Skeletal muscle satellite cell (primary cell): ENCODE results near the gene GUK1.
"Not testable (repeated sequence)": the region's sequence is repeated elsewhere in the genome, so short reads cannot be mapped to it uniquely, and the experiment has no call there.

ENCODE experiments used
- H3K27me3 ChIP-seq: 2 replicates; pipeline ENCODE4 v1.7.0; 2013; ENCODE audit warnings: low read length; ENCODE audit not compliant: control insufficient read depth, insufficient read depth
- H3K36me3 ChIP-seq: 2 replicates; pipeline ENCODE4 v1.7.0; 2013; ENCODE audit warnings: mild to moderate bottlenecking, control low read depth, low read length; ENCODE audit not compliant: insufficient read depth
- H3K4me1 ChIP-seq: 2 replicates; pipeline ENCODE4 v1.7.0; 2013; ENCODE audit warnings: low read length; ENCODE audit not compliant: control insufficient read depth, insufficient read depth
- H3K4me2 ChIP-seq: 2 replicates; pipeline ENCODE4 v1.7.0; 2013; ENCODE audit warnings: mild to moderate bottlenecking, low read length
- H3K4me3 ChIP-seq: 2 replicates; pipeline ENCODE4 v1.7.0; 2013; ENCODE audit warnings: low read length
- H3K9ac ChIP-seq: 2 replicates; pipeline ENCODE4 v1.7.0; 2013; ENCODE audit warnings: mild to moderate bottlenecking, low read depth, low read length, moderate library complexity
- H3K9me3 ChIP-seq: replicated peaks from 2 replicates; pipeline ENCODE4 v1.7.0; 2013; ENCODE audit warnings: mild to moderate bottlenecking, control low read depth, low read length

GUK1 gene

GRCh38 chr1:228105996-228106799, 33.9 kb upstream of the GUK1 start:
- no peak overlapping the region for H3K4me3 ChIP-seq
- no peaks in the 10 kb centered on the region for H3K9me3 ChIP-seq
- H3K27me3 ChIP-seq = no peaks in the 10 kb centered on the region
- H3K4me1 ChIP-seq = peaks cover 25% of the 10 kb centered on the region
- no peak overlapping the region for H3K4me2 ChIP-seq
- H3K9ac ChIP-seq = no peak overlapping the region
- H3K36me3 ChIP-seq = peaks cover 7% of the 10 kb centered on the region

DNA sequence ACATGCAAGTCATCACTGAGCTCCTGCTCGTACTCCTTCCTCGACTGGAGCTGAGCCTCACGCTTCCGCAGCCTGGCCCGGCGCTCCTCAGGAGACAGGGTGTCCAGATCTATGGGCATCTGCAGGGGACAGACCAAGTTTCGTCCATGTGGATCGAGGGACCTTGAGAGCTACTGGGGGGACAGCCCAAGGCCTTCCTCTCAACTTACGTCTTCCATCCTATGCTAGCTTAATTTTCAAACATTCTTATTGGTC, 33.4 kb upstream of the GUK1 start:
- no peak overlapping the region for H3K4me3 ChIP-seq
- H3K9me3 ChIP-seq = no peaks in the 10 kb centered on the region
- peaks cover 7% of the 10 kb centered on the region for H3K36me3 ChIP-seq
- H3K4me1 ChIP-seq = peaks cover 23% of the 10 kb centered on the region
- no peak overlapping the region for H3K4me2 ChIP-seq
- H3K9ac ChIP-seq = no peak overlapping the region
- H3K27me3 ChIP-seq = no peaks in the 10 kb centered on the region

DNA sequence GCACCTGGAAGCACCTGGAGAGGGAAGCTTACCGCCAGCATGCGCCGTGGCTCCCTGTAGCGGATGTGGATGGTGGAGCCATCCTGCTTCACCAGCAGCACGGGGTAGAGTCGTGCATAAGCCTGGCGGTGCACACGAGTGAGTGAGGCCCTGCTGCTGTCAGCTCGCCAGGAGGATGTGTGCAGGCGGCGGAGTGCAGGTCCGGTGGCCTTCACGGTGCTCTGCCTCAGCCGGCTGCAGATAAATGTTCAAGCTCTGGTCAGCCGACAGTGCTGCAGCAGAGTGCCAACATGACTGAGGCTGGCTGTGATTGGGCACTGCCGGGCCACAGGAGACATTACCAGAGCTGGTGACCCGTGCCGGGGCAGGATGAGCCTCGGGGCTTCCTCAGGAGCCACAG, 32.4 kb upstream of the GUK1 start:
- Histone ChIP-seq H3K4me2 (peak overlapping the region; percentile 97), H3K4me1 (peaks cover 20% of the 10 kb centered on the region), H3K9ac (no peak overlapping the region), H3K36me3 (peaks cover 7% of the 10 kb centered on the region), H3K9me3 (no peaks in the 10 kb centered on the region), H3K4me3 (no peak overlapping the region), H3K27me3 (no peaks in the 10 kb centered on the region)

DNA sequence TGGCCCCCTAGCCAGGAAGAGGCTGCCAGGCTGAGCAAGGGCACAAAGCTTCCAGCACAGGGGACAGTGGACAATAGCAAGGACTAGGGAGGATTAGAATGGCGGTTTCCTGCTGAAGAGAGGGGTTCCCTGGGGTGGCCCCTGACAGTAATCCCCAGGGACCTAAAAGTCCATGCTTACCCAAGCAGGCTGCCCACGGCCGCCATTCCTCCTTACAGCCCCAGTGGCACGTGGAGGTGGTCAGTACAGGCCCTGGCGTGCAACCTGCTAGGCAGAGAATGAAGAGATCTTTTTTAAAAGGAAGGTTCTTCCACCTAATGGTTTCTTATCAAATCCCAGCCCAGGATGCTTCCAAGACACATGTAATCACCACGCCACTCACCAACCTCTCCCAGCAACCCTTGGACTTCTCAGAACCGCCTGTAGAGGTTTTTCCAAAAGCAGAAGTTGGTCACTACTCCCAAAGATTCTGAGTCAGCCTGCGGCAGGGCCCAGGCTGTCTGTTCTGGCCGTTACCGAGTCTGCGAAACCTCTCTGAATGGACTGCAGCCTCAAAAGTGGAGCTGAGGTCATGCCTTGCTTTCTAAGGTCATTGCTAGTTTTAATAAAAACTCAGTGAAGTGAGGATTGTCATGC, 31.9 kb upstream of the GUK1 start:
- Histone ChIP-seq H3K9ac (peak overlapping the region; percentile 96), H3K4me1 (peaks cover 20% of the 10 kb centered on the region), H3K36me3 (peaks cover 7% of the 10 kb centered on the region)

DNA sequence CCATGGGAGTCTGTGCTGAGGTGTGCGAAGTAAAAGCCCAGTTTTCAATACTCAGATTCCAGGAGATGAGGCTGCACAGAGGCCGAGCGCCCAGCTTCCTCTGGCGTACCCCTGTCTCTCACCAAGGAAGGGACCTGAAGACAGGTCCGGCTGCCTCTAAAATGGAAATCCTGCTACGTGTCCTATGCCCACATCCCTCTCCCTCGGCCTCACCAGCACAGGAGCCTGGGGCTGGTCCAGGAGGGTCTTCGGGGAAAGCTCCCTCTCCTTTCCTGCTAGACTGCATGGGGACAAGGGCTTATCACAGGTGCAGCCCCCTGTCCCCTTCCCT, 31.4 kb upstream of the GUK1 start:
- Histone ChIP-seq H3K4me3 (peak overlapping the region; percentile 99), H3K27me3 (no peaks in the 10 kb centered on the region), H3K4me2 (peak overlapping the region; percentile 97), H3K9me3 (no peaks in the 10 kb centered on the region), H3K36me3 (peaks cover 7% of the 10 kb centered on the region), H3K4me1 (peaks cover 16% of the 10 kb centered on the region), H3K9ac (peak overlapping the region; percentile 96)

More for the DNA sequence above, 31.9 kb upstream of the GUK1 start:
- H3K27me3 ChIP-seq = no peaks in the 10 kb centered on the region
- H3K9me3 ChIP-seq = no peaks in the 10 kb centered on the region
- peak overlapping the region; percentile 99 for H3K4me3 ChIP-seq
- H3K4me2 ChIP-seq = peak overlapping the region; percentile 97

- Histone ChIP-seq H3K4me2 (peak within 1 kb of the TSS; percentile 97), H3K9ac (peak within 1 kb of the TSS; percentile 96), H3K4me1 (peaks cover 10% of the 10 kb centered on the region), H3K9me3 (no peaks in the 10 kb centered on the region), H3K4me3 (peak within 1 kb of the TSS; percentile 99), H3K27me3 (no peaks in the 10 kb centered on the region), H3K36me3 (peaks cover 7% of the 10 kb centered on the region)
These were observed 30.8 kb upstream of the GUK1 start, which contains the start of gene MRPL55 for GRCh38 chr1:228109073-228109961. TSS of gene MRPL55 (minus strand) at chr1:228109299. CDS start at chr1:228108260, 1,039 bp downstream.

DNA sequence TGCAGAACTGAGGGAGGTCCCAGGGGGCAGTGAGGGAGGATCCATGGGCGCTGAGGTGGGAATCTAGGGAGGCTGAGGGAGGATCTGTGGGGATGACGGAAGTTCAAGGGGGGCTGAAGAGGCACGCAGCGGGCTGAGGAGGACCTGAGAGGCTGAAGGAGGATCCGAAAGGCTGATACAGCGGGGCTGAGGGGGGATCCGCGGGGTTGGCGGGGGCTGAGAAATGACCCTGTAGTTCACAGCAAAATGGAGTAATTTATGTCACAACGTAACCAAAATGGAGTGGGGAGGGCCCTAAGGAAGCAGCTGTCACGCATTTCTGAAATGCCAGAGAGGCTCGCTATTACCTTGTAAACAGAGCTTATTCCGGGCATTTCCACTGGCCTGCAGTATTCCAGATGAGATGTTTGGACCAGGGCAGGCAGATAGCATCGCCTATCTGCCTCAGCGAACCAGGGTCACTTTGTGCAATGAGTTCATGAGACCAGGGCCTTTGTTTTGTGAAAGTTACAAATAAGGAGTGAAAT, 30.1 kb upstream of the GUK1 start:
- H3K4me2 ChIP-seq = peak overlapping the region; percentile 97
- H3K9ac ChIP-seq = peak overlapping the region; percentile 96
- H3K4me1 ChIP-seq = peaks cover 9% of the 10 kb centered on the region
- no peaks in the 10 kb centered on the region for H3K9me3 ChIP-seq
- H3K27me3 ChIP-seq = no peaks in the 10 kb centered on the region
- peak overlapping the region; percentile 99 for H3K4me3 ChIP-seq
- peaks cover 7% of the 10 kb centered on the region for H3K36me3 ChIP-seq

DNA sequence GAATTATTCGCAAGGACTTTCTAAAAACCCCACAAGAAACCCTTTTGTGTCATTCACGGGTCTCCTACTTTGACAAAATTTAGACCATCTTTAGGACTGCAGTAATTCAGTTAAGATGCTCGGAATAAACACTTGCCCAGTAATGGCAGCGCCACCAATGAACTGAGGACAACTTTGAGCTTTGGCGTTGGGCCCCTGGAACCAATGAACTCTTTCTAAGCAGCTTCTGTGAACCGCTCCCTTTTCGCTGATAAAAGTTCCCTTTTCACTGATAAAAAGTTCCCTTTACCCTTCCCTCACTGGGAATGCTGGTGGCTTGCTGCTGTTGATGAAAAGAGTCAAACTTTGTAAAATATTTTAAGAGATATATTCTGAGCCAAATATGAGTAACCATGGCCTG, 29.5 kb upstream of the GUK1 start:
- Histone ChIP-seq H3K4me1 (peaks cover 9% of the 10 kb centered on the region), H3K9ac (peak overlapping the region; percentile 96), H3K9me3 (no peaks in the 10 kb centered on the region), H3K27me3 (no peaks in the 10 kb centered on the region), H3K36me3 (peaks cover 7% of the 10 kb centered on the region), H3K4me2 (peak overlapping the region; percentile 97), H3K4me3 (peak overlapping the region; percentile 99)

DNA sequence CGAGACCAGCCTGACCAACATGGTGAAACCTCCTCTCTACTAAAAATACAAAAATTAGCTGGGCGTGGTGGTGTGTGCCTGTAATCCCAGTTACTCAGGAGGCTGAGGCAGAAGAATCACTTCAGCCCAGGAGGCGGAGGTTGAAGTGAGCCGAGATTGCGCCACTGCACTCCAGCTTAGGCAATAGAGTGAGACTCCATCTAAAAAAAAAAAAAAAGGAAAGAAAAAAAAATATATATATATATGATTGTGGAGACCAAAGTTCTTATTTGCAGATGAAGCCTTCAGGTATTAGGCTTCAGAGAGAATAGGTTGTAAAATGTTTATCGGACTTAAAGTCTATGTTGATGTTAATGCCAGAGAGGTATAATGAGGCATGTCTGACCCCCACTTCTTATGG, 28.8 kb upstream of the GUK1 start:
- H3K4me3 ChIP-seq, H3K4me1 ChIP-seq, H3K27me3 ChIP-seq, H3K9me3 ChIP-seq, H3K36me3 ChIP-seq, H3K4me2 ChIP-seq, H3K9ac ChIP-seq: not testable (repeated sequence)

DNA sequence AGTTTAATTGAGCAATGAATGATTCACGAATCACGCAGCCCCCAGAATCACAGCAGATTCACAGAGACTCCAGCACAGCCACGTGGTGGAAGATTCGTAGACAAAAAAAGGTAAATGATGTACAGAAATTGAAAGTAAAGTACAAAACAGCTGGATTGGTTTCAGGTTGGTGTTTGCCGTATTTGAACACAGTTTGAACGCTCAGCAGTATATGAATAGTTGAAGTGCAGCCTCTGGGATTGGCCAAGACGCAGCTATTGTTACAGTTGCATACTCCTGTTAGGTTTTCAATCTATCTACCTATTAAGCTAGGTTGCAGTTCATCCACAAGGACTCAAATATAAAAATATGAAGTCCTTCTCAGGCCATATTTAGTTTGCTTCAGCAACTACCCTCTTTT, 27.9 kb upstream of the GUK1 start:
- no peak overlapping the region for H3K4me2 ChIP-seq
- H3K4me1 ChIP-seq = peaks cover 9% of the 10 kb centered on the region
- H3K4me3 ChIP-seq = no peak overlapping the region
- no peaks in the 10 kb centered on the region for H3K27me3 ChIP-seq
- H3K36me3 ChIP-seq = no peaks in the 10 kb centered on the region
- no peaks in the 10 kb centered on the region for H3K9me3 ChIP-seq
- H3K9ac ChIP-seq = no peak overlapping the region

GRCh38 chr1:228112617-228113016, 27.5 kb upstream of the GUK1 start:
- H3K27me3 ChIP-seq = no peaks in the 10 kb centered on the region
- no peaks in the 10 kb centered on the region for H3K36me3 ChIP-seq
- H3K9me3 ChIP-seq = no peaks in the 10 kb centered on the region
- no peak overlapping the region for H3K4me3 ChIP-seq
- H3K4me2 ChIP-seq = no peak overlapping the region
- no peak overlapping the region for H3K9ac ChIP-seq
- peaks cover 9% of the 10 kb centered on the region for H3K4me1 ChIP-seq
